Esophagus muscularis mucosa (tissue), 4 donors: Measurements from ENCODE around the gene AQP2. TPM values are rescaled to one million over a fixed set of nuclear protein-coding genes. Genes with fewer than 3 reads are reported as not detected.

Source experiments
- DNase-seq: peaks from one replicate; pipeline ENCODE4 v3.0.0-alpha.2; 2017; ENCODE audit errors: extremely low spot score
- H3K27ac ChIP-seq, 4 donors: fragments of 200-600 bp; sonication (generic); replicated peaks in 1 of 4; 1 replicate in 3 of 4; 2 replicates in 1 of 4; pipeline ENCODE4 v1.5.1; 2016 to 2019; ENCODE audit warnings: mild to moderate bottlenecking in 1 of 4
- H3K27me3 ChIP-seq, 4 donors: fragments of 200-600 bp; sonication (generic); one replicate each; pipeline versions ENCODE4 v1.5.1 to v1.6.0; 2016 to 2019
- H3K36me3 ChIP-seq, 4 donors: fragments of 200-600 bp; sonication (generic); one replicate each; pipeline ENCODE4 v1.5.1; 2016 to 2019
- H3K4me1 ChIP-seq, 4 donors: fragments of 200-600 bp; sonication (generic); one replicate each; pipeline ENCODE4 v1.5.1; 2016 to 2019
- H3K4me3 ChIP-seq, 4 donors: fragments of 200-600 bp; sonication (generic); 1 replicate in 2 of 4; 2 replicates in 2 of 4; pipeline ENCODE4 v1.5.1; 2016 to 2019; ENCODE audit warnings: mild to moderate bottlenecking in 4 of 4, moderate library complexity in 1 of 4
- H3K9me3 ChIP-seq, 4 donors: fragments of 200-600 bp; sonication (generic); 1 replicate in 3 of 4; 2 replicates in 1 of 4; pipeline ENCODE4 v1.5.1; 2016 to 2019
- EP300 ChIP-seq: sonication (generic); formaldehyde crosslinking; IDR thresholded peaks from one replicate; pipeline ENCODE4 v1.6.1; 2017; ENCODE audit warnings: antibody characterized with exemption
- POLR2A ChIP-seq: fragments of 450-650 bp; IDR thresholded peaks from one replicate; pipeline ENCODE4 v1.6.1; 2017; ENCODE audit warnings: antibody characterized with exemption, moderate library complexity, mild to moderate bottlenecking, low read depth
- POLR2AphosphoS5 ChIP-seq, 2 donors: sonication (generic); formaldehyde crosslinking; IDR thresholded peaks; one replicate each; pipeline ENCODE4 v1.6.1; 2017; ENCODE audit warnings: antibody characterized with exemption in 2 of 2
- WGBS: methylation state at CpG from one replicate; pipeline ENCODE4 v1.1.5; 2018; 5-methylcytosine and 5-hydroxymethylcytosine counted together
- intact Hi-C: fragments of 100-400 bp; cut with DNase I; formaldehyde crosslinking; loops from one replicate; pipeline ENCODE4 v1.15.1; 2023
- total RNA-seq, 4 donors: library from RNA; depleted of rRNA; stranded (reverse); fragments of >200 nt; gene quantifications; one replicate each; pipeline versions ENCODE4 v1.1.0 to v1.2.1, GENCODE V29; 2016
- TF ChIP-seq, protein P1 (sequence below), 3 experiments: fragments of 200-600 bp in 2 of 3; fragments of 450-650 bp in 1 of 3; sonication (generic) in 2 of 3; IDR thresholded peaks; one replicate each; pipeline ENCODE4 v1.5.1; 2017 to 2019; ENCODE audit warnings: antibody characterized with exemption in 3 of 3, mild to moderate bottlenecking in 2 of 3, moderate library complexity in 1 of 3

The AQP2 gene
- total RNA-seq, 4 donors from 2014 or later: not detected

DNA sequence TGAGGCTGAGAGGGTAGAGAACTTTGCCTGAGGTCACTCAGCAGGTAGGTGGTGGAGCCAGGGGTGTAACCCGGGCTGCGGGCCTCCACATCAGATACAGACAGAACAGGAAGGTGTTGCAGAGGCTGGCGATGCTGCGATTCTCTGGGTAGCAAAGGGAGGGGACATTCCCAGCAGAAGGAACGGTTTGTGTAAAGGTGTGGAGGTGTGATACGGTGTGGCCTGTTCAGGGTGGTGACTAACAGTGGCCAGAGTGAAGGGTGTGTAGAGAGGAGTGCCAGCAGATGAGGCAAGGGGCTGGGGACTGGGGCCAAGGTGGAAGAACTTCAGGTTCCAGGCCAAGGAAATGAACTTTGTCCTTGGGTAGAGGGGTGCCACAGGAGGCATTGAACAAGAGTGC is 28.6 kb upstream of the AQP2 start:
- DNase-seq: no peak

DNA sequence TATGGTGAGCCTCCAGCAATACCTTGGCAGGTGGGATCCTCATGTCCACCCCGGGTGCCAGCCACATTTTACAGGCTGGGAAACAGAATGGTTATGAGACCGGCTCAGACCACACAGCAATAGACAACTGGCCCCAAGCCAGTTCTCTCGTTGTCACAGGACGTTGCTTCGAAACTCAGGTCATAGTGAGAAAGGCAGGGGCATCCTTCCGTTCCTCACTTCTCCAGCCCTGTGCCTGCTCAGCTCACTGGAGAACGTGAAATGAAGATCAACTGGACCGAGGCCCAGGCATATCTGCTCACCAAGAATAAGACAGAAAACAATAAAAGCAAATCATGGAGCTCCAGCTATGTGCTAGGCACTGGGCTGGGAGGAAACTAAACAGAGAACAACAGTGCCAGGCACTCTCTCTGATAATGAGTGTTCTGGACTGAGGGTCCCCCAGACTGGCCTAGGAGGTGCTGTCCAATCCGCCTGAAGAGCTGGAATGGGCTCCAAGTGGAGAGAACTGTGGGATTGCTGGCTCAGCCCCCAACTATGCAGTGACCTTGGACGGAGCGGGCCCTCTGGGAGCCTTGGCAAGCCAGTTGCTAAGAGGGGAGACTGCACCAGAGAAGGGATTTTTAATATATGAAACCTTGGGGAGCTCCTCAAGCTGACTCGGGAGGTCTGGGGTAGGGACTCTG is 28.0 kb upstream of the AQP2 start:
- intact Hi-C loops: no loop called here
- H3K36me3 ChIP-seq: no peaks in the 10 kb centered on the region
- TF ChIP-seq POLR2A (no peak), EP300 (no peak), POLR2AphosphoS5 (IDR thresholded peaks at IDR 0.05) (no peak)
- TF ChIP-seq, protein P1, sequence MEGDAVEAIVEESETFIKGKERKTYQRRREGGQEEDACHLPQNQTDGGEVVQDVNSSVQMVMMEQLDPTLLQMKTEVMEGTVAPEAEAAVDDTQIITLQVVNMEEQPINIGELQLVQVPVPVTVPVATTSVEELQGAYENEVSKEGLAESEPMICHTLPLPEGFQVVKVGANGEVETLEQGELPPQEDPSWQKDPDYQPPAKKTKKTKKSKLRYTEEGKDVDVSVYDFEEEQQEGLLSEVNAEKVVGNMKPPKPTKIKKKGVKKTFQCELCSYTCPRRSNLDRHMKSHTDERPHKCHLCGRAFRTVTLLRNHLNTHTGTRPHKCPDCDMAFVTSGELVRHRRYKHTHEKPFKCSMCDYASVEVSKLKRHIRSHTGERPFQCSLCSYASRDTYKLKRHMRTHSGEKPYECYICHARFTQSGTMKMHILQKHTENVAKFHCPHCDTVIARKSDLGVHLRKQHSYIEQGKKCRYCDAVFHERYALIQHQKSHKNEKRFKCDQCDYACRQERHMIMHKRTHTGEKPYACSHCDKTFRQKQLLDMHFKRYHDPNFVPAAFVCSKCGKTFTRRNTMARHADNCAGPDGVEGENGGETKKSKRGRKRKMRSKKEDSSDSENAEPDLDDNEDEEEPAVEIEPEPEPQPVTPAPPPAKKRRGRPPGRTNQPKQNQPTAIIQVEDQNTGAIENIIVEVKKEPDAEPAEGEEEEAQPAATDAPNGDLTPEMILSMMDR (IDR thresholded peaks at IDR 0.05): no peak
- no peak overlapping the region for H3K4me3 ChIP-seq
- peaks cover 0 to 12% (median 9%) of the 10 kb centered on the region in 4 donors for H3K4me1 ChIP-seq
- WGBS: 70% methylated on average over 12 of the region's 12 CpGs
- H3K9me3 ChIP-seq: no peaks in the 10 kb centered on the region
- no peak for DNase-seq
- H3K27ac ChIP-seq: peak overlapping the region in 3 of 4 donors; percentile 0 to 35 (median 3)
- peaks cover 0 to 13% (median 0%) of the 10 kb centered on the region in 4 donors for H3K27me3 ChIP-seq

More for the DNA sequence above, 28.6 kb upstream of the AQP2 start:
- intact Hi-C loops: no loop called here
- Histone ChIP-seq H3K4me1 (peaks cover 0 to 12% (median 9%) of the 10 kb centered on the region in 4 donors), H3K27me3 (peaks cover 0 to 19% (median 0%) of the 10 kb centered on the region in 4 donors), H3K36me3 (no peaks in the 10 kb centered on the region), H3K4me3 (no peak overlapping the region), H3K27ac (peak overlapping the region in 1 of 4 donors; percentile 0), H3K9me3 (no peaks in the 10 kb centered on the region)
- no peak for TF ChIP-seq POLR2AphosphoS5 (IDR thresholded peaks at IDR 0.05)
- TF ChIP-seq POLR2A: no peak
- 76% methylated on average over 6 of the region's 6 CpGs for WGBS

DNA sequence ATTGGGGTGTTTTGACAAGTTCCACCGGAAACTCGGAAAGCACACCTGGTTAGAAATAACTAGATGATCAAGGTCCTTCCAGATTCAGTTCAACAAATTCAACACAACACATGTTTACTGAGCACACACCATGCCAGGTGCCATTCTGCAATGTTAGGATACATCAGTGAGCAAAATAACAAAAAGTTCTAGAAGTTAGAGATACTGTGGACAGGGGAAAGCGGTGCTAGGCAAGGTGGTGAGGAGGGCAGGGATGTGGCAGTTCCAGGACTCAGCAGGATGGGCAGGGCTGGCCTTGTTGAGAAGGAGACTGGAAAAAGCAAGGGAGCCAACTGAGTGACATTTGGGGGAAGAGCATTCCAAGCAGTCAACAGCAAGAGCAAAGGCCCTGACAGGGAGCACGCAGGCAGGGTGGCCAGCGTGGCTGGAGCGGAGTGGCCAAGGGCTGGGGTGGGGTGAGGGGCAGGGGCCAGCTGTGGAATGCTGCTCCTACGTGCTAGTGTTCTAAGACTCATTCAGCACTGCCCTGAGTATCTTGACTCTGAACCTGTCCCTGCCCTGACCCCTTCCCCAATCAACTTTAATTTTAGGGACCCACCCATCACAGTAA is 27.4 kb upstream of the AQP2 start:
- Histone ChIP-seq H3K9me3 (no peaks in the 10 kb centered on the region), H3K4me1 (peaks cover 0 to 12% (median 9%) of the 10 kb centered on the region in 4 donors), H3K27me3 (peaks cover 0 to 7% (median 0%) of the 10 kb centered on the region in 4 donors), H3K4me3 (no peak overlapping the region), H3K36me3 (no peaks in the 10 kb centered on the region), H3K27ac (peak overlapping the region in 3 of 4 donors; percentile 0 to 35 (median 23))
- intact Hi-C loops: no loop called here
- TF ChIP-seq EP300 (no peak), POLR2AphosphoS5 (IDR thresholded peaks at IDR 0.05) (no peak), POLR2A (no peak)
- TF ChIP-seq, protein P1 (IDR thresholded peaks at IDR 0.05): no peak
- 83% methylated on average over 7 of the region's 7 CpGs for WGBS
- DNase-seq: no peak

DNA sequence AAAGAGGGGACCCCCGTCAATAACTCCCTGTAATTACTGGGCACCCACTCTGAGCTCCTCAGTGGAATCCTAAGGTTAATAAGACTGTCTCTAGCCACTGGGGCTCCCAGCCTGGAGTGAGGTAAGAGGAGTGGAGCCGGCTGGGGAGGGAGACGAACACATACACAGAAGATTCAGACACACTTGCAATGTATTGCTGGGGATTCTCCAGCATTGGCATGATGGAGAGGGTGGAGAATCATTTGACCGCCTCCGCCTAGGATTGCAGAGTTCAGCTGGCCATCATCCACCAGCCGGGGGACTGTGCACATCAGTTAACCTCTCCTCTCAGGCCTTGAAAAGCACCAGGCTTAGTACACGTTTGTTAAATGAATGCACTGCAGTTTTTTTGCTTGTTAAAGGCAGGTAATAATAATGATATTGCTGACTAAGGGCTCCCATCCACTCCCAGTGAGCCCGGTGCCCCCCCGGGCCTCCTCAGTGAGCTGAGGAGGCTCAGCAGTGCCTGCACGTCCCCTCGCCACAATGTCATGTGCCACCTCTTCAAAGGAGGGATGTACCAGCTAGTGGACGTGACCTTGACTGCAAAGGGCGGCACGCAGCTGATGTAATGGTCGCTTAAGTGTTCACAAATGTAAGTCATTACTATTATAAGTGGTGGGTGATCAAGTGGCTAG is 26.5 kb upstream of the AQP2 start:
- Histone ChIP-seq H3K9me3 (no peaks in the 10 kb centered on the region), H3K4me1 (peaks cover 0 to 12% (median 9%) of the 10 kb centered on the region in 4 donors), H3K27me3 (peaks cover 0 to 4% (median 0%) of the 10 kb centered on the region in 4 donors), H3K36me3 (no peaks in the 10 kb centered on the region), H3K27ac (peak overlapping the region in 2 of 4 donors; percentile 23 to 27), H3K4me3 (no peak overlapping the region)
- 87% methylated on average over 14 of the region's 15 CpGs for WGBS
- DNase-seq: no peak
- intact Hi-C loops: no loop called here
- no peak for TF ChIP-seq EP300
- TF ChIP-seq, protein P1 (IDR thresholded peaks at IDR 0.05): no peak
- TF ChIP-seq POLR2AphosphoS5 (IDR thresholded peaks at IDR 0.05): no peak
- TF ChIP-seq POLR2A: no peak
